CD4-positive, CD25-positive, alpha-beta regulatory T cell (primary cell): ENCODE measurements around the gene ESRRG. TPM values are rescaled to one million over a fixed set of nuclear protein-coding genes. Genes with fewer than 3 reads are reported as not detected.
"Not testable (repeated sequence)": the region's sequence is repeated elsewhere in the genome, so short reads cannot be mapped to it uniquely, and the experiment has no call there.

Experiments used
- ATAC-seq, 2 donors: fragments of 150-1000 bp; cut with Tn5 transposase; one replicate each; pipeline ENCODE4 v1.10.0; 2021; ENCODE audit warnings: low read depth in 2 of 2, moderate number of reproducible peaks in 2 of 2, moderate library complexity in 1 of 2
- DNase-seq, 3 donors: peaks; one replicate each; pipeline versions ENCODE4 v3.0.0 to v3.0.0-alpha.2; 2012 to 2022; ENCODE audit warnings: mixed read lengths in 1 of 3
- H3K27ac ChIP-seq: one replicate; pipeline ENCODE4 v1.7.0; 2013; ENCODE audit warnings: mild to moderate bottlenecking, low read length; ENCODE audit not compliant: insufficient read depth, poor library complexity, severe bottlenecking
- H3K27me3 ChIP-seq: one replicate; pipeline ENCODE4 v1.7.0; 2013; ENCODE audit warnings: low read length; ENCODE audit not compliant: control insufficient read depth, insufficient read depth
- H3K36me3 ChIP-seq: one replicate; pipeline ENCODE4 v1.7.0; 2013; ENCODE audit warnings: mild to moderate bottlenecking, low read length, moderate library complexity; ENCODE audit not compliant: control insufficient read depth, insufficient read depth
- H3K4me1 ChIP-seq: 2 replicates; pipeline ENCODE4 v1.7.0; 2013; ENCODE audit warnings: mild to moderate bottlenecking, low read length; ENCODE audit not compliant: insufficient read depth, control insufficient read depth, poor library complexity, severe bottlenecking
- H3K4me3 ChIP-seq: one replicate; pipeline ENCODE4 v1.7.0; 2013; ENCODE audit warnings: low read depth, mild to moderate bottlenecking, low read length, moderate library complexity
- H3K9me3 ChIP-seq, 2 experiments: 1 replicate in 1 of 2; 2 replicates in 1 of 2; pipeline ENCODE4 v1.7.0; 2013; ENCODE audit warnings: low read length in 2 of 2, mild to moderate bottlenecking in 1 of 2, moderate library complexity in 1 of 2; ENCODE audit not compliant: control insufficient read depth in 2 of 2
- H3K27ac Mint-ChIP-seq, 3 donors: one replicate each; pipeline ENCODE4 v1.8.0; 2020 to 2022; ENCODE audit warnings: mild to moderate bottlenecking in 3 of 3, mixed read lengths in 3 of 3, moderate library complexity in 2 of 3
- H3K27me3 Mint-ChIP-seq: one replicate; pipeline ENCODE4 v1.8.0; 2022; ENCODE audit warnings: mild to moderate bottlenecking, mixed read lengths
- H3K36me3 Mint-ChIP-seq: one replicate; pipeline ENCODE4 v1.8.0; 2020; ENCODE audit warnings: mixed read lengths
- H3K4me1 Mint-ChIP-seq, 4 donors: one replicate each; pipeline ENCODE4 v1.8.0; 2020 to 2022; ENCODE audit warnings: mixed read lengths in 4 of 4, mild to moderate bottlenecking in 1 of 4
- H3K4me3 Mint-ChIP-seq, 4 donors: one replicate each; pipeline ENCODE4 v1.8.0; 2020 to 2022; ENCODE audit warnings: mild to moderate bottlenecking in 4 of 4, mixed read lengths in 4 of 4, moderate library complexity in 3 of 4
- H3K9me3 Mint-ChIP-seq, 7 donors: one replicate each; pipeline ENCODE4 v1.8.0; 2020 to 2022; ENCODE audit warnings: mixed read lengths in 7 of 7, mild to moderate bottlenecking in 3 of 7, moderate library complexity in 2 of 7
- polyA plus RNA-seq, 4 donors: library from polyadenylated mRNA; unstranded; fragments of 300-500 nt; fragmentation: Illumina TruSeq; gene quantifications; one replicate each; pipeline ENCODE4 v1.2.3, GENCODE V29; 2021
- total RNA-seq: library from RNA; stranded (reverse); gene quantifications from one replicate; pipeline ENCODE4 v1.2.3, GENCODE V29; 2022

ESRRG gene
- total and polyA plus RNA-seq, 5 donors from 2014 or later: not detected

GRCh38 chr1:216532251-216532798, 190.9 kb downstream of the ESRRG start:
- no peak for DNase-seq
- Mint-ChIP-seq H3K4me3 (no peak overlapping the region), H3K27ac (no peak overlapping the region), H3K27me3 (no peaks in the 10 kb centered on the region), H3K4me1 (peaks cover 0 to 6% (median 0%) of the 10 kb centered on the region in 4 donors), H3K9me3 (peaks cover 2 to 11% (median 5%) of the 10 kb centered on the region in 7 donors), H3K36me3 (no peaks in the 10 kb centered on the region)
- peaks cover 2 to 4% of the 10 kb centered on the region in 2 experiments for H3K9me3 ChIP-seq
- no peaks in the 10 kb centered on the region for H3K4me1 ChIP-seq
- no peaks in the 10 kb centered on the region for H3K27me3 ChIP-seq
- no peak overlapping the region for H3K4me3 ChIP-seq
- ATAC-seq: no peak
- no peak overlapping the region for H3K27ac ChIP-seq
- H3K36me3 ChIP-seq: no peaks in the 10 kb centered on the region

GRCh38 chr1:216531263-216532239, 191.7 kb downstream of the ESRRG start:
- Histone ChIP-seq H3K27ac (no peak overlapping the region), H3K36me3 (no peaks in the 10 kb centered on the region), H3K4me3 (no peak overlapping the region), H3K4me1 (no peaks in the 10 kb centered on the region), H3K27me3 (no peaks in the 10 kb centered on the region), H3K9me3 (peaks cover 2 to 4% of the 10 kb centered on the region in 2 experiments)
- H3K4me3 Mint-ChIP-seq: no peak overlapping the region
- H3K4me1 Mint-ChIP-seq: peaks cover 0 to 6% (median 0%) of the 10 kb centered on the region in 4 donors
- H3K36me3 Mint-ChIP-seq: no peaks in the 10 kb centered on the region
- DNase-seq (no peak), ATAC-seq (no peak)
- H3K27me3 Mint-ChIP-seq: no peaks in the 10 kb centered on the region
- H3K27ac Mint-ChIP-seq: no peak overlapping the region
- peaks cover under 1 to 11% (median 5%) of the 10 kb centered on the region in 7 donors for H3K9me3 Mint-ChIP-seq

DNA sequence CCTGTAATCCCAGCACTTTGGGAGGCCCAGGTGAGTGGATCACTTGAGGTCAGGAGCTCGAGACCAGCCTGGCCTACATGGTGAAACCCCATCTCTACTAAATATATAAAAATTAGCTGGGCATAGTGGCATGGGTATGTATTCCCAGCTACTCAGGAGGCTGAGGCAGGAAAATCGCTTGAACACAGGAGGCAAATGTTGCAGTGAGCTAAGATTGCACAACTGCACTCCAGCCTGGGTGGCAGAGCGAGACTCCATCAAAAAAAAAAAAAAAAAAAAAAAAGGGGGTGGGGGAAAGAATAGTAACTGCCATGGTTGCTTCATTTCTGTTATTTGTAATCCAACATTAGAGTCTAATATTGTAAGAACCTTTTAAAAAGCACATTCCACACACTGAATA, 193.4 kb downstream of the ESRRG start:
- not testable (repeated sequence) for H3K9me3 ChIP-seq, H3K36me3 ChIP-seq, DNase-seq, H3K27me3 ChIP-seq, H3K4me1 Mint-ChIP-seq, H3K9me3 Mint-ChIP-seq, H3K36me3 Mint-ChIP-seq, H3K27me3 Mint-ChIP-seq, H3K4me3 Mint-ChIP-seq, H3K4me3 ChIP-seq, ATAC-seq, H3K4me1 ChIP-seq, H3K27ac Mint-ChIP-seq, H3K27ac ChIP-seq

DNA sequence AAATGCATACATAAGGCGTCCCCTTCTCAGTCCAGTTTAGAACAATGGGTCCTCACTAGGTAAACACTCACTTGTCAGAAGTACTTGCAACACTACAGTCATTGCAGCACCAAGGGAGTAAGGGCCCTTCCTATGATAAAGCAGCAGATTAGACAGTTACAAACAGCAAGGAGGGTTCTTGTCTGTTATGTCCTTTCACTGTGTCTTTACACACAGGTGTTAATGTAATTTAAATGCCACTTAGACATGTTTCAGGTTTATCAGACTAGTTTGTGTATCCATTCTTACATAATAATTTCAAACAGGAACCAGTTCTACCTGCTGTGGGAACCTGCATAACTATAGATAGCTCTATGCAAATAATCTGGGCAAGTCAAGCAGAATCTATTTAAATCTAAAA, 194.4 kb downstream of the ESRRG start:
- Histone ChIP-seq H3K27me3 (no peaks in the 10 kb centered on the region), H3K9me3 (no peaks in the 10 kb centered on the region), H3K4me1 (no peaks in the 10 kb centered on the region), H3K27ac (no peak overlapping the region), H3K36me3 (no peaks in the 10 kb centered on the region), H3K4me3 (no peak overlapping the region)
- ATAC-seq (no peak), DNase-seq (no peak)
- H3K4me3 Mint-ChIP-seq: no peak overlapping the region
- no peak overlapping the region for H3K27ac Mint-ChIP-seq
- H3K27me3 Mint-ChIP-seq: no peaks in the 10 kb centered on the region
- peaks cover 0 to 5% (median 0%) of the 10 kb centered on the region in 7 donors for H3K9me3 Mint-ChIP-seq
- no peaks in the 10 kb centered on the region for H3K36me3 Mint-ChIP-seq
- H3K4me1 Mint-ChIP-seq: no peaks in the 10 kb centered on the region

DNA sequence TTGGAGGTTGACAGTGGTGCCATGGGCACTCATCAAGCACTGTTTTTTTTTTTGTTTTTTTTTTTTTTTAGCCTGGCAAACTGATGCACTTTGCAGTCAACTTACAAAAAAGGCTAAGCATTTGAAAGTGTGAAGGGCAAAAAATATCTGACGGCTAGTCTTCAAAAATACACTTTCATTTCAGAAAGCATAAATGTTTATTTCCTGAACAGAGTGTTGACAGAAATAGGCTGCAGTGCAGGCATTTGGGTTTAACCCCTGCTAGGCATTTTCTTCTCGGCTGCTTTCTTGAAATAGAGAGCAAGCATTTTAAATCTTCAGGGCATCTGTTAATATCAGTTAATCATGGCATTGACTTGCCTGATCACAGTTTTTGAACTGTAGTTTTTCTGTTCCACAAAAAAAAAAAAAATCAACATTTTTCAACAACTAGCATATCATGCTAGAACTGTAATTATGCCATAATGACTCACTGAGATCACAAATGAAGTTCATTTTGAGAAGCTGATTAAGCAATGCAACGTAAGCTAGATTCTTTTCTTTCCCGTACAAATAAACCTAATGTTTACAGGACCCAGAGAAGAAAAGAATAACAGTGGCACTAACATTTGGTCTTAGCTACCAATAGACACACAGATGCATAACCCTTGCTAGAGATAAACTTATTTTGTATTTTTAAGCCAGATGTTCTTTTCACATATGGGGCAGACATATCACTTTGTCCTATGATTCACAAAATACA, 199.6 kb downstream of the ESRRG start:
- H3K27ac ChIP-seq: no peak overlapping the region
- Mint-ChIP-seq H3K27me3 (no peaks in the 10 kb centered on the region), H3K9me3 (peaks cover 0 to 9% (median 3%) of the 10 kb centered on the region in 7 donors), H3K27ac (no peak overlapping the region), H3K4me1 (no peaks in the 10 kb centered on the region), H3K36me3 (no peaks in the 10 kb centered on the region), H3K4me3 (no peak overlapping the region)
- H3K27me3 ChIP-seq: no peaks in the 10 kb centered on the region
- ATAC-seq (no peak), DNase-seq (no peak)
- no peaks in the 10 kb centered on the region for H3K9me3 ChIP-seq
- H3K4me1 ChIP-seq: no peaks in the 10 kb centered on the region
- no peaks in the 10 kb centered on the region for H3K36me3 ChIP-seq
- no peak overlapping the region for H3K4me3 ChIP-seq

- H3K36me3 Mint-ChIP-seq: no peaks in the 10 kb centered on the region
- Histone ChIP-seq H3K36me3 (no peaks in the 10 kb centered on the region), H3K27ac (no peak overlapping the region), H3K4me3 (no peak overlapping the region), H3K27me3 (no peaks in the 10 kb centered on the region), H3K9me3 (no peaks in the 10 kb centered on the region), H3K4me1 (no peaks in the 10 kb centered on the region)
- H3K4me3 Mint-ChIP-seq: no peak overlapping the region
- ATAC-seq (no peak), DNase-seq (no peak)
- no peaks in the 10 kb centered on the region for H3K4me1 Mint-ChIP-seq
- H3K9me3 Mint-ChIP-seq: peaks cover 0 to 9% (median 4%) of the 10 kb centered on the region in 7 donors
- no peak overlapping the region for H3K27ac Mint-ChIP-seq
- no peaks in the 10 kb centered on the region for H3K27me3 Mint-ChIP-seq
These were observed 200.2 kb downstream of the ESRRG start for GRCh38 chr1:216523043-216523442.

GRCh38 chr1:216521477-216521876, 201.8 kb downstream of the ESRRG start:
- ATAC-seq (no peak), DNase-seq (no peak)
- H3K4me3 ChIP-seq: no peak overlapping the region
- H3K36me3 Mint-ChIP-seq: no peaks in the 10 kb centered on the region
- no peaks in the 10 kb centered on the region for H3K27me3 Mint-ChIP-seq
- H3K9me3 ChIP-seq: no peaks in the 10 kb centered on the region
- H3K4me3 Mint-ChIP-seq: no peak overlapping the region
- no peaks in the 10 kb centered on the region for H3K27me3 ChIP-seq
- H3K4me1 Mint-ChIP-seq: no peaks in the 10 kb centered on the region
- no peak overlapping the region for H3K27ac Mint-ChIP-seq
- H3K9me3 Mint-ChIP-seq: peaks cover 0 to 9% (median 3%) of the 10 kb centered on the region in 7 donors
- H3K36me3 ChIP-seq: no peaks in the 10 kb centered on the region
- no peaks in the 10 kb centered on the region for H3K4me1 ChIP-seq
- H3K27ac ChIP-seq: no peak overlapping the region
